Activated CD4-positive, CD25-positive, alpha-beta regulatory T cell treated with anti-CD3 and anti-CD28 coated beads, Interleukin-2, amount 50 U/mL, for 72 hours (primary cell): ENCODE results near the gene NME9.

ENCODE experiments used
- DNase-seq: peaks from one replicate; pipeline ENCODE4 v3.0.0; 2021

NME9 gene

DNA sequence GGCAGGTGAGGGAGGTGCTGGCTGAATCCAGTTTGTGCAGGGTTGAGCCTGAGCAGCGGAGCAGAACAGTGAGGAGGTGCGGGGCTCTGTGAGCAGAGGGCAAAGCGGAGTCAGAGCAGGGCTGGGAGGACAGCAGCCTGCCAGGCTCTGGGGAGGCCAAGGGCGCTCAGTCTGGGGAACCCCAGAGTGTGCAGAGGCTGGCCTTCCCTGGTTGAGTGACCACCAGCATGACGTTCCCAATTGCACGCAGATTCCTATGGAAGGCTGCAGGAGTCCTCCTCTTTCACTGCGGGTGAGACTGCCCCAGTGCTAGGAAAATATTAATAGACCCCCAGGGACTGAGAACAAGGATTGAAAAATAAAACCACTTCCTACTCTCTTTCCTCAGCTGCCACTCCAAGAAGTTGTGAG, 31.9 kb upstream of the NME9 start:
- DNase-seq: no peak

DNA sequence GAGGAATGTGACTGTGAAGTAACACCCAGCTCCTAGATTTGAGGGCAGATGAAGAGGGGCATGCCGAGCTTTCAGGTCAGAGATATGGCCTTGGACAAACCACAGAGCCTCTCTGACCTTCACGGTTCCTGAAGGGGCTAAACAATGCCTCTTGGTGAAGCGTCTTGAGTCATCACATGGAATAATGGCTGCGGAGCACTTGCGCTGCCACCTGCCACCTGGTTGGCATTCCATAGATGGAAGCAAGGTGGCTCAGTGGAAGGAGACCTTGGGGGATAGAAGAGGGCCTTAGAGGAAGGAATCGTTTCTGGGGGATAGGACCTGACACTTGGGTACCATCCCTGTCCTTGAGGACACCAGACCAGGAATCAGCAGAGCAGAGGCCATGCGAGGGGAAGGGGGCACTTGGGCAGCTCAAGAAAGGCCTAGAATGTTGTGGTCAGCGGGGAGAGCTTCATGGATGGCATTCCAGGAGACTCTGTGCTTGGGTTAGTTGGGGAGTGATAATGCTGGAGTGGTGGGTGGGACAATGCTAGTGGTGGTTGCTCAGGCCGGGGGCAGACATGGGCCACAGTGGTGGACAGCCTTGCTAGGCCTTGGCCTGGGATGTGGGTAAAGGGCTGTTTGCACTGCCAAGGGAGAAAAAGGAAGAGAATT, 31.3 kb upstream of the NME9 start:
- DNase-seq: no peak

DNA sequence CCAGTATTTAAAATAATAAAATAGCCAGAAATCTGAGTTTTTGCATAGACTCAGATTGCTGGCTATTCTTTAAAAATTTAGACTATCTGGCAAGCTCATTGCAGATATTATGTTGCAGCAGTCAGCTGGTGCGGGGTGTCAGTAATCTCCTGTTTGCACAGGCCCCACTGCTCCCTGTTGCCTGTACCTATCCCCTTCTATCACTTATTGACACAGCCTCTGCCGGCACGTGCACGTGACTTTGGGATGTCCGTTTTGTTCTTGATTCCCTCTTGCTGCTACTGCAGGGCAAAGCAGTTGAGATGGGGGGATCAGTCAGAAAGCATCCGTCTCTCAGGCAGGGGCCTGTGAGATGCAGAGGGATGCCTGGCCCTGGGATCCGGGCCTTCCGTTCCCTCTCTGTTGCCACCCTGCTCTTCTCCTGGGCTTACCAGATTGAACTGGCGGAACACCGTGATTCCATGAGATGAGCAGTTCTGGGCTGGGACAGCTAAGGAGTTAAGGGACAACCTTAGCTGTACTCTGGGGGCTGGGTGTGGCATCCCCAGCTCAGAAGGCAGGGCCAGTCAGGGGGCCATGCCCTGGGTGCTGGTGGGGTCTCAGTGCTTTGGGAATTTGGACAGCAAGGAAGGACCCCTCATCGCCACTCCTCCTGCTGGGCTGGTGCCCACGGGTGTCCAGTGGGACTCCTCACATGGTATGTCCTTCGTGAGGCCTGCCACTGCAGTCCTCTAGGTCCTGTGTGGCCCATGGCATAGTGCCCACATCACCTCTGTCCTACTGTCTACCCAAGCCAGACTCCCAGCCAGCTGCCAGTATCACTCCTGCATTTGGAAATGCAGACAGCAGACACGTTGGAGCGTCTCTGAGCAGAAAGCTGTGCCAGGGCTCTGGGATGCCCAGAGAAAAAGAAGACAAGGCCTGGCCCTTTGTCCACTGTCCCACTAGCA, 30.5 kb upstream of the NME9 start:
- DNase-seq: no peak

DNA sequence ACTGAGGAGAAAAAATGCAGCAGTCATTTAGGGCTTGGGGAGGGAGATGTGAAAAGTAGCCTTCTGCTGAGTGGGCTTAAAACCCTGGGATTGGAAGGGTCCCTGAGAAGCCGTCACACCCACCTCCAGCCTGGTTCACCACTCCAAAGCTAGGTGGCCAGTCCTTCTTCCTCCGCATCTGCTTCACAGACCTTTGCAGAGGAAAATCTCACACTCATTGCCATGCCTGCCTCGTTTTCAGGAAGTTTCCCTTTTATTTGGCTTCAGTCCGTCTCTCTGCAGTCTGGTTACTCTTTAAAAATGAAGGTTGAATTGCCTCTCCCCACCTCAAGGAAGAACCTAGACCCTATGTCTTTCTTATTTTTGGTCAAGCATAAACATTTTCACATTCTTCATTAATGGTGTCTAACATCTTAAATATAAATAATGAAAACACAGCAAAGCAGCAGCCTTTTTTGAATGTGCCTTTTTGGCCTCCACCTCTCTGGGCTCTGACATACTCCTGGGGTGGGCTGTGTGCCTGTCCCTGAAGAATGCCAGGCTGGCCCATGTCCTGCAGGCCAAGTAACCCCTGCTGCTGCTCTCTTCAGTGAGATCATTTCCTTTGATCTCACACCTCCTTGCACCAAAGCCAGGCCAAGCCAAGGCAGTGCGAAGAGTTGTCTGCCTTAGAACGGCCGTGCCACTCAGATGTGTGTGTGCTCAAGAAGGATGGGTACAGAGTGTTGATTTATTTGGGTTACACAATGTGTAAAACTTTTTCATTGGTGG, 29.7 kb upstream of the NME9 start:
- DNase-seq: no peak

DNA sequence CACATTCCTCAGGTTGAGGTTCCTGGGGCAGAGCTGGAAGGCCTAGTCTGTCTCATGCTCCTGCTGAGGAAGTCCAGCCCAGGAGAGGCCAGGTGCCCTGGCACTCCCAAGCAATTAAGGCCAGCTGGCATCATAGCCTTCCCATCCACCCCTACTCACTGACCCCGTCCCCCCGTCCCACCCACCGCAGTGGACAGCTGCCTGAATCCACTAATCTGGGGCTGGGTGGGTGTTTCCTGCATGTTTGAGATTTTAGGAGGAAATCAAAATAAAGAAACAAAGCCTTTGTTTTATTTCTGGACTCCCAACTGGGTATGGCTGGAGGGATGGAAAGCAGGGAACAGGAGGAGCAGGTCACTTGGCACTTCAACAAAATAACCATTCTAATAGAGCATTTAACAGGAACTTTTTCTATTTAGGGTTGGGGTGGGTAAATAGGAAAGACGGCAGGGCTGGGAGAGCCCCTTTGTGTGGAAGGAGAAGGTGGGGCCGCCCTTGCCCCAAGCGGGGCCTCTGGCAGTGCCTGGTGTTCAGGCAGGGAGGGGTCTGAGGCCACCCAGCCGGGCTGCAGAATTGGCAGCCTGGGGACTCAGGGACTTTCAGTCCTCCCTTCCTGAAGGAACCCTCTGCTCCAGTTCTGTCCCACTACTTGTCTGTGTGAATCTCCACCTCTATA, 27.2 kb upstream of the NME9 start:
- no peak for DNase-seq

DNA sequence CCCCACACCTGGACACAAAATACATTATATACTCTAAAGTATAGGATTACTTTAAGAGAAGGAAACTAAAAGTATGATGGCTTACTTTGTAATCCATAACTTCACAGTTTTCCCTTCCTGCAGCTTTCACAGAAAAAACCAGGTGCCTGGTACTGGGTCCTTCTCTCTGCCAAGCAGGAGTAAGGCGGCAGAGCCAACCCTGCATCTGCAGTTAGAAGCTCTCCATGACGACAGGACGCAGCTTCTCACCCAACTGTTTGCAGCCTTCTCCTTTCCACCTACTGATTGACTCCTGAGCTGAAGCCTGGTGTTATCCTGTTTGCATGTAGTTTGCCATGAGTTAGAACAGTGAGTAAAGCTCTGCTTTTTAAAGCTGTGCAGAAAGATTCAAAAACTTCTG, 25.4 kb upstream of the NME9 start:
- no peak for DNase-seq

DNA sequence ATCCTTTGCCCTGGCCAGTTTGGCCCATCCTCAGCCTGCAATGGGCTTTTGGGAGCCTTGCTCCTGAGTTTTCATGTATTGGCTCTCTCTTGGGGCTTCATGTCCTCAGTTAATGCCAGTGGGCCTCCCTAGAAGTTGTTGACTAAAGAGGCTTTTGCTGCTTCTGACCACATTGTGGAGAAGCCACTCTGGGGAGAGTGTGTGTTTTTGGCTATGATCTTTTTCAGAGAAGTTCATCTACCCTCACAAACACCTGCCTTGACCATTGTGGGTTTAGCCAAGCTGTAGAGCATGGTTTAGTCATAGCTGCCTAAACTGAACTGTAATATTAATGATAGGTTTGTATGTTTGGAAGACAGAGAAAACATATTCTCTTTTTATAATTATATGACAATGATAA, 24.7 kb upstream of the NME9 start:
- DNase-seq: no peak

DNA sequence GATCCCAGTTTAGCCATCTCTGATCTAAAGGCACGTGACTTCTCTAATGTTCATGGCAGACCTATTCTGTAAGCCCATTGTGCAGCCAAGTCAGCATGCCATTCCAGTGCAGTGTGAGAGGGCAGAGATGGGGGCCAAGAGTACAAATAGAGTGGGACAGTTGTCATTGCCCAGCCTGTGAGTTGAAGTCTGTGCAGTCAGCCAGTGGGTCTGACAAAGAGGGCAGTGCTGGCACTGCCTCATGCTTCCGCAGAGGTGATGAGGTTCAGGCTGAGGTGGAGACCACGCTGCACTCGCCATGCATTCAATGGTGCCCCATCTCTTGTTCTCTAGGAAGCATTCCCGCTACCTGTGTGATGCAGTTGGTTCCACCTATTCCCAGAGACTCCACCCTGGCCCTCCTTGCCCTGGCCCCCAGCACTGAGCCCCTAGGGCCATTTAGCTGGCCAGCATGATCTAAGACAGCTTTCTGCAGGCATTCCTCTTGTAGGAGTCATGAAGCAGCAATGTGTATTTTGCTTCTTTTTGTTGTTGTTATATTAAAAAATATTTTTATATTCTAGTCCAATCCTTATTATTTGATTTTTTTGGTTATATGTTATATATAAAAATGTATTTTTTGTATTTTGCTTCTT, 22.4 kb upstream of the NME9 start:
- no peak for DNase-seq

DNA sequence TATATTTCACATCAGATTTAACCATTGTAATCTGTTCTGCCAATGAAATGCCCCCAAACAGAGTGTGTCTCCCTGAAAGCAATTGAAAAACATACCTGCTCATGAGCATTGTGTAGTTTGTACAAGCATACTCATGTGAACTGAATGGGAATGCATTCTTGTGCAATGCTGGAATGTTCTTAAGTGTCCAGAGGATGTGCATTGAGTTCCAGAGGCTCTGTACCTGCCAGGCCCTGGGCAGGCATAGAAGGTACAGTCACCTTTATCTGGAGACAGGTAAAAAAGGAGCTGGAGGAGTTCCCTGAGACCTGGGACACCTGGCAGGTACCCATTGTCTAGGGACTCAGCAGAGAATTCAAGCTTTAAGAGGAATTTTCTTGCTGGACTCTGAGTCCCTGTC, 21.5 kb upstream of the NME9 start:
- no peak for DNase-seq

DNA sequence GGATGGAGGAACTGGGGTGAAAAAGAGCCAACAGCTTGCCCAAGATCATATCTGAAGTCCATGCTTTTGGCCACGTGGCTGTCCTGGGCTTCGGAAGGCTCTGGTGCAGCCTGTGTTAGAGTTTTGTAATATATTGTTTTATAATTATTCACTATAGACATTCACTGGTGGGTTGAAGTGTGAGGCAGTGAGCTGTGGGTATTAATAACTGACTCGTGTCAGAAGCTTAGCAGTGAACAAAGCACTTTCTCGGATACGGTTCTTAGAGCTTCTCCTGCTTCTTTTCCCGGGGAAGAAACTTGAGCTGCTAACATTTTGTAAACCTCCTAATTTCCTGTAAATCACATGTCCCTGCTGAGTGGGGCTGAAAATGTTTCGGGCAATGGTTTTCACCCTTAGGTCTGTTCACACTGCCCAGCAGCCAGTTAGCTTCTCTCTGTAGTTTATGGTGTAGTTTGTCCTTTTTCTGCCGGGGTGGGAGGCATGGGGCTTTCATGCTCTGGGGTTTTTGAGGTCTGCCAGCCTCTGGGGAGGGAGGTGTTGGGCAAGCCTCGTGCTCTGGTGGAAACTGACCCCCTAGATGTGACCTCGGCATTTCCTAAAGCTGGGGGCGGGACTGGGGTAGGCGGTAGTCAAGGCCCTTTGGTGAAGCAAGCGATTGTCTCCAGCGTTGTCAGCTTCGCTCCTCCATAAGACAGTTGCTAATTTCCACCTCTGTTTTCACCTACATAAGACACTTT, 20.4 kb upstream of the NME9 start:
- DNase-seq: no peak

DNA sequence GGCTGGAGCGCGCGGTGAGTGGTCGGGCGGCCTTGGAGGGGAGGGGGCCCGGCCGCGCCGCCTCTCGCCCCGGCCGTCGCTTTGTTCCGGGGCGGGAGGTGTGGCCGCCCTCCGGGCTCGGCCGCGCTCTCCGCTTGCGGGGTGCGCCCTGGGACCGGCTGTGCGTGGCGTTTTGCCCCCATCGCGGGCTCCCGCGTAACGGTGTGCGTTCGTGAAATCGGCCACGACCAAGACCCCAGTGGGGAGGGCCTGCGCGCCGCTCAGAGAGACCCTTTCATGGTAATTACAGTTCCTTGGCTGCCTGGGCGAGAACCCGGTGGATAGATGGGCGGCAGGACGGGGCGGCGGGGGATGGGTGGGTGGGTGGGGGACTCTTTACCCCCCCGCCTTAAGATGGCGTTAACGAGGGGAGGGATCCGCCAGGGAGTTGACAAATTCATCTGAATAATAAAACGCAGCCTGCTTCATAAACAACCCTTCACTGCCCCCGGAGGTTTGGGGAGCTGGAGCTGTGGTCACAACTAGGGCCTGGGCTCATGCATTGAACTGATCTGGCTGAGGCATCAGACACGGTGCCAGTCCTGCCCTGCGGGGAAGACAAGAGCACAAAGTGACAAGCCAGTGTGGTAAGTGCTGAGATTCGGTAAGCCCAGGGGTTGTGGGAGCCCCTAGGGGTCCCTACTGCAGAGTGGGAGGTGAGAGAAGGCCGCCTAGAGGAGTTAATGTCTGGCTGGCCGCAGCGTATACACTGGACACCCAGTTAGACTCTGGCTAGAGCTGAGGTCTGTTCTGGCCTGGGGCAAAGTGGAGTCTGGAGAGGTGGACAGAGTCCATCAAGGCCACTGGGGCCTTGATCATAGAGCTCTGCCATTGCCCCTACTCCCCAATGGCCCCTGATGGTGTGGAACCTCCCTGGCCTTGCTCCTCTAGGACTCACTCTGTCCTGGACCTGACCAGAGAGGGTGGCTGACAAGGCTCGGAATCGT, 19.4 kb upstream of the NME9 start:
- DNase-seq: no peak

DNA sequence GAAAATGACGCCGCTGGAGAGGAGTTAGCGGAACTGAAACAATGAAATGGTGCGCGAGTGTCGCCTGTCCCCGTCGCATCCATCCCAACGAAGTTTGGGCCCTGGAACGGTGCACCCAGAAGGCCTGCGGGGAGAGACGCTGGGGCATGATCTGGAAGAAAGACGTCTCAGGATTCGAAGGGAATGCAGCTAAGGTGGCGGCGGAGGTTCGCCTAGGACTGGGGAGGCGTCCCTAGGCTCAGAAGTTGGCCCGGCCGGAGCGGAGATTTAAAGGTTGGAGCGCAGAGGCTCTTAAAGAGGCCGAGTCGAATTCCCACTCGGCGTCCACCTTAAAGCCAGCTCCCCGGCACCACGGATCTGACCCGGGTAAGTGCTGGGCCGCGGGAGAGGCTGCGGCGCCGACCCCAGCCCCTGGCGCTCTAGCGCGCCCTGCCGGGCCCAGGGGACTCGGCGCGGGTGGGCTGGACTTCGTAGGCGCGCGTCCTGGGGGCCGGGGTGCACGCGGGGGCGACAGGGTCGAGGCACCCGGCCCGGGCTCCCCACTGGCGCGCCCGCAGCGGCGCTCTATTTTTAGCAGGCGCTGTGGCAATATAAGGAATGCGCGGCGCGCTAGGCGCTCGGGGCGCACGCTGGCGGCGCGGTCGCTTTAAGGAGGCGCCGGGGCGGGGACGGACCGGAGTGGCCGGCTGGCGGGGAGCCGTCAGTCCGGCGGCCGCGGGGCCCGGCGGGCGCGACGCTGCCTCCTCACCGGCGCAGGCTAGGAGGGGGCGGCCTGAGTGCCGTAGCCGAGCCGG, 18.5 kb upstream of the NME9 start, which contains the start of gene MRAS:
MRAS (plus strand) TSS at position 620 of the 794 bp plus-strand sequence. CDS start 24,305 bp downstream, outside the sequence.
- DNase-seq: no peak

DNA sequence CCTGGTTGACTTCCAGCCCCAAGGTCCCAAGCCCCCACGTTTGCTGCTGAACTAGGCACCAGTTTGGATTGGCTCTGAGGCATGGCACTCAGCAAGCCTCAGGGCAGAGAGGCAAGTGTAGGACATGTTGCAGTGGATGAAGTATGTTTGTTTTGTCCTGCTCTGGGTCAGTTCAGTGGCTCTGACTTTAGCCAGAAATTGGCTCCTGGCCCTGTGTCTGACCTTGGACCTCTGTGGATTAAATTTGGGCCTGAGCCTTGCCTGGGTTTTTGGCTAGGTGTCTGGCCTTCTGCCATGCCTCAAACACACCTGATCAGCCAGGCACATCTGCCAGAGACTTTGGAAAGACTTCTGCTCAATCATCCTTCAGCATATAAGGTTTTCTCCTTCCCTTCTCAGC, 15.1 kb upstream of the NME9 start:
- no peak for DNase-seq

DNA sequence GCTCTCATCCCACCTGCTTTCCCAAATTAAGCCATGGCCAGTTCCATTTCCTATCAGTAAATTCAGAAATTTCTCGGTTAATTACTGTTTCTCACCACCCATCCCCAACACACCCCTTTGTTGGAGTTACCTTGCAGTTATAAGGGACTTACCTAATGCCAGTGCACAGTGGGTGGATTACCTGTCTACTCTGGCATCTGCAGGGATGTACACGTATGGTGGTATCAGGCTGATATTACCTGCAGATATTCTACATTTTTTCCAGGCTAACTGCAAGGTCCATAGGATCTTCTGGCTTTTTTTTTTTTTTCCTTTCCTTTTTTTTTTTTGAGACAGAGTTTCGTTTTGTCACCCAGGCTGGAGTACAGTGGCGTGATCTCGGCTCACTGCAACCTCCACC, 10.9 kb upstream of the NME9 start:
- no peak for DNase-seq

DNA sequence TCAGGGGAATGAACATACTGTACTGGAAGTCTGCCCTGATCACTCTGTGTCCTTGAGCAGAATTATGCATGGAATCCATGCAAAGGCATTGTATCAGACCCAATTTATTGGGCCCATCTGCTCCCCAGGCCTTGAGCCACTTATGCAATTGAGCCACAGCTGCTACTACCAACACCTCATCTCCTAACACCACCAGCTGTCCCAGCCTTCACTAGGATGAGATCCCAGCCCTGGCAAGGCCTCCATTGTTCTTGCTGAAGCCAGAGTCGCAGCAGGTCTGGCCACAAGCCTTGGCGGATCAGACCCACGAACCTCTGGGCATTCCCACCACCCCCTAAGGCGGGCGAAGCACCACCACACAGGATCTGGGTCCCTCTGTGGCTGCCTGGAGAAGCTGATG, 9.2 kb upstream of the NME9 start:
- no peak for DNase-seq

DNA sequence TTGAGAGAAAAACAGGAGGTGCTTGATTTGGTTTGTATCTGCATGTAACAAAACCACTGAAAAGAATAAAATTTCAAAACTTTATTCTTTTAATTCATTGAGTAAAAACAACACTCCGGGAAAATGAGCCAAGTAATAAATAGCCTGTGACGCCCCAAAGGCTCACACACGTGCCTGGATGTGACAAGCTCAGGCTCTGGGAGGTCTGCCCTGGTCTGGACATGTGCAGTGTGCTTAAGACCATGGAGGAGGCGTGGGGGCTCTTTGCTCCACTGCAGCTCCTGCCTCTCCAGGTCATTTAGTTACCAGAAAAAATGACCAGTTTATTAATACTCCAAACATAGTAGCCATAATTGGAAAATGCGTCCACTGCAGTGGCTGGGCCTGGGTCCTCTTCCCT, 8.6 kb upstream of the NME9 start:
- no peak for DNase-seq

DNA sequence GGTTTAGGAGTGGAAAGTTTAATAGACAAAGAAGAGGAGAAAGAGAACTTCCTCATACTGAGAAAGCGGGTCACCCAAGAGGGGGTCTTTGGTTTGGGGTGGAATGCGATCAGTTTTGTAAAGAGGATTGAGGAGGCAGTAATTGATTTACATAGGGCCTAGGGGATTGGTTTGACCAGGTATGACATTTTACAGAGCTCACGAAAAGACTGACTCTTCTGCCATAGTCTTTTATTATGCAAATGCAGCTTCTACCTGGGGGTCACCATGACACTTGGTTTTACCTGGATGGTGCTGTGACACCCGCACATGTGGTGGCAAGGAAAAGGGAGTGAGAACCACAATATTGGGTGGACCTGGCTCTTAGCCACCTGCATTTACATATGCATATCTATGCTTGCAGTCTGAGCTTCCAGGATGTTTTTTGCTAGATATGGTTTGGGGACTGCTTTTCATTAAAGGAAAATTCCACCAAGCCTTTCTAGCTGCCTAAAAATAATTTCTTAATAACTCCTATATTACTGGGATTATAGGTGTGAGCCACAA, 6.9 kb upstream of the NME9 start:
- DNase-seq: no peak

DNA sequence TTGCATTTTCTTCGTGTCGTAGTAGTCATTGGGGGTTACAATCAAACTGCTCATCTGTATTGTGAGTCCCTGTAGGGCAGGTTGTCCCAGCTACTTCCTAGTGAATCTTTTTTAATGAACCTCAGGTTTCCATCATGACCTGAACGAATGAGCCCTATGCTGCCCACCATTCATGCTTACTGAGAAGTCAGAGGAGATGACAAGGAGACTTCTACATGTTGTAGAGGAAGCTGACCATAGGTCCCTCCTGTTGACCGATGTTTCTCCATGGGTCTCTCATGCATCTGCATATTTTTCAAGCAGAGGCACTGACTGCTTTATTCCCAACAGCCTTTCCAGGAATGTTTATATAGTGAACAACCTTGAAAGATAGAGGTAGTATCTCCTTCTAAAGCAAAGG, 5.0 kb upstream of the NME9 start:
- no peak for DNase-seq

DNA sequence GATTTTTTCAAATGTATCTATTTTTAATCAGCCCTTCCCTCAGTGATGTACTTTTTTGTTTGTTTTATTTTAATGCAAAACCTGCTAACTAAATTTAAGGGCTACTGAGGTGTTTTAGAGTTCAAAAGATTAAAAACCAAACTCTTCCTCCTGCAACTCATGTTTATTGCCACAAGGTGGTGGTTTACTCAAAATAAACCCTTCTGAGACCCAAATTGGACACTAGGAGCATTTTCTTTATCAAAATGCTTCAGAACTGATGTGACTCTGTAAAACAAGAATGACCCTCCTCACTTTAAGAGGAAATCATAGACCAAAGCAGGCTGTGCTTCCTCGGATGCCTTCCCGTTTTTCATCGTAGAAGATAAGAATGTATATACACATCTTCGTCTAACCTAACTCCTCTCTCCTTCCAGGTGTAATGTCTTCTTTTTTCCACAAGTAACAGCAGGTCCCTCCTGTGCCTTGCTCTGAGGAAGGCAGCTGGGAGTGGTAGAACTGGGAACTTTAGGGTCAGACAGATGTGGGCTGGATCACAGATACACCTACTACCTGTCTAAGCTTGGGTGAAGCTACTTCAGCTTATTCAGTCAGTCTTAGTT, 2.9 kb upstream of the NME9 start:
- DNase-seq: no peak
